GM12892 (cell line): ENCODE measurements around the gene STUM.

Experiments
- POLR2A ChIP-seq: IDR thresholded peaks from 2 replicates; pipeline ENCODE4 v1.6.1; 2011; ENCODE audit warnings: low read depth, low read length, control low read depth
- TAF1 ChIP-seq: IDR thresholded peaks from 2 replicates; pipeline ENCODE4 v1.6.1; 2011; ENCODE audit warnings: low read depth, mild to moderate bottlenecking, control low read depth, low read length, borderline replicate concordance

DNA sequence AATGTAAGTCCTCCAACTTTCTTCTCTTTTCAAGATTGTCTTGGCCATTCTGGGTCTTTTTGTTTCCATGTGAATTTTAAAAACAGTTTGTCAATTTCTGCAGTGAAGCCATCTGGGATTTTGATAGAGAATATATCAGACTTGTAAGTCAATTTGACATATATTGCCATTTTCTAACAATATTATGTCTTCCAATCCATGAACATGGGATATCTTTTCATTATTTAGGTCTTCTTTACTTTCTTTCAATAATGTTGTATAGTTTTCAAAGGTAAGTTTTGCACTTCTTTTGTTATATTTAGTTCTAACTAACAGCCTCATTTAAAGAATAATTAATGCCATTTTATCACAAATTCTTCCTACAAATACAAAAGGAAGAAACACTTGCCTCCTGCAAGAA, 73.4 kb downstream of the STUM start:
- TF ChIP-seq POLR2A = no peak
- no peak for TF ChIP-seq TAF1
